ENCODE measurements around the gene DNM2.

Gene DNM2

DNA sequence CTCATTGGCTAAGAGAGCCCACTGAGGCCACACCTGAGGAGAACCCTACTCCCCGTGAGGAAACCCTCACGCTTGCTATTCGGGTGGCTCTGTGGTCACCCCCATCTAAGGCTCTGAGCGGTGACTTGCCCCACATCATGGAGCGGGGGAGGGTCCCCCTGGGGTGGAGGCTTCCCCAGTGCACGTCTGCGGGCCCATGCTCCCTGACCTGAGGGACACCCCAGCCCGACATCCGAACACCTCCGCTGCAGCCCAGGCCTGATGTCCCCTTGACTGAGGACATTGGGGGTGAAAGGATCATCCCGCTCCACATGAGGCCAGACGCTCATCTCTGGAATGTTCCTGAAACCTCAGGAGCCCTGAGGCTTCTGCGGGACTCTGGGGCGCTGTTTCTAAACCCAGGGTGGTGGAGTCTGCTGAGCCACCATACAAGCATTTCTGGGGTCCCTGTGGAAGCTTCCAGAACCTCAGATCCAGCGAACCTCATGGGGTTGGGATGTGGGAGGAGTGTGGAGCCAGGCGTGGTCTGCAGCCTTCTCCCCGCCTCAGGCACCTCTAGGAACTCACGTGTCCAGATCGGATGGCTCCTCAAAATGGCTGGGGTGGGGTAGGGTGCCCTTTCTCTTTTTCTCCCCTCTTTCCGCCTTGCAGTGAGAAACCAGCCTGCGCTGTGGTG lies 98.2 kb downstream of the DNM2 start:
- no peak for DNase-seq (ENCODE audit: low spot score)

DNA sequence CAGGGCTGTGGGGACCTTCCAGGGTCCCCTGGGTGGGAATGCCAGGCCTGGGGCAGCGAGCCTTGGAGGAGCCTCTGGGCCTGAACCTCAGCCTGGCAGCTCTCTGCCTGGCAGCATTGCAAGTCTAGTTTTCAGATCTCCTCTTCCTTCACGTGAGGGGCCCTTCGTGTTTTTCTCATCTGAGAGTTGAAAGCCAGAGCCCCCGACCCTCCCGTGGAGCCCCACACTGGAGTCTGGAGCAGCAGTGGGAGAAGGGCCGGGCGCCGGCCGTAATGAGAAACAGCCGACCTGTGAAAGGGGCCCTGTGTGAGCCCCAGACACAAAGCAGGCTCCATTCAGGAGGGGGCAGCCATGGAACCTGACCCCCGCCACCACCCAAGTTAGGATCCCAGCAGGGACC lies 98.8 kb downstream of the DNM2 start:
- no peak for DNase-seq (ENCODE audit: low spot score)

DNA sequence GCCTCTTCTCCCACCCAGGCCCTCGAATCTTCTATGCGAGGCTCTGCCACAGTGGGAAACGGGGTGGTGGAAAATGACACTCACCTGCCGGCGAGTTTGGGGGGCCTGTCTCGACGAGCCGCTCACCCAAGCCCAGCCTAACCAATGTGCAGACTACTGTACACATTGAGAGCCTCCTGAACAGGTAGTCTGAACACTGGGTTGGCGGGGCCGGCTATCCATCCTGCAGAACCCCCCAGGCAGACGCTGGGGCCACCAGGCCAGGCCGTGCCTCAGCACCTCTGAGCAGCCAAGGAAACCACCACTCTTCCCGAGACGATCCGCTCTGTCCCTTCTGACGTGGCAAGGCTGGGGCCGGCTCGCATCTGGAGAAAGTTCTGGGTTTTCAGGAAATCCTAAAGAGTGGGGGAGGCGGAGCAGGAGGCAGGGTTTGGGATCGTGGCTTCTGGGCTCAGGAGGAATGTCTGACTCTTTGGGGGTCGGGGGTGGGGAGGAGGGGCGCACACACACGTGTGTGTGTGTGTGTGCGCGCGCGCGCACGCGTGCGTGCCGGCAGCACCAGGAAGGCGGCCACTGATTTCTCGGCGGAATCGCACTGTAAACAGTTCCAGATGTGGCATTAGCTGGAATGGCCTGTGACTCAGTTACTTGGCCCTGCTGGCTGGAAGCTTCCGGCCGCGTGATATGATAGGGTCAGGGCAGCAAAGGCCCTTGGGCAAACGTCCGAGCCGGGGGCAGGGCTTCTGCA lies 99.6 kb downstream of the DNM2 start:
- DNase-seq (ENCODE audit: low spot score), result no peak

DNA sequence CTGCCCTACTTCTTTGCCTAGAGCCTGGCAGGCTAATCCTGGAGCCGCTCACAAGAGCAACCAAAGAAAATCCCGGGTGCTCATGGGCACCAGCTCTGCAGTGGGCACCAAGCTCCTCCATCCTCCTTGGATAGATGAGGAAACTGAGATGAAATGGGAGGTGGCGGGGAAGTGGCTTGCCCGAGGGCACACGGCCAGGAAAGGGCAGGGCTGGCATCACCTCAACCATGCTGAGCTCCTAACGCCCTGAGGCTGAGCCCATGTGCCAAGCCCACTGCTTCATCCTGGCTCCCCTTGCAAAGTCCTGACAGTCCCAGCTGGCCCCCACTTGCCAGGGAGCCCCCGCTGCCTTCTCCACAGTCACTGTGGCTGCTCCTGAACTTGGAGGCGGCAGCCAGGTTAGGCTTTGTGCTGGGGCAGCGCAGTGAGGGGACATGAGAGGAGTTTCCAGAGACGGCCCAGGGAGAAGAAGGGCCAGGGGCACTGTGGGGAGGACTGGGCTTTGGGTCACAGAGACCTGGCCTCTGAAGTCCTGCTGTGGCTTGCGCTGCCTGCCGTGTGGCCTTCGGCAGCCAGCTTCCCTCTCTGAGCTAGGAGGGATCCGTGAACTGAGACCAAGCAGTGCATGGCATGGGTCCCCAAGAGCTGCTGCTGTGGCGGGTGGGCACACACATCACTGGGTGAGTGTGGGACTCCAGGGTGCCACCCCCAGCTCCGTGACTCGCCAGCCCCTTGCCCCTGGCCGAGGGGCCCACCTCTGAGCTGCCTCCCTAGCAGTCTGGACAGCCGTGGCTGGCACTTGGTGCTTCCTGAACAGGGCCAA lies 100.6 kb downstream of the DNM2 start:
- DNase-seq (ENCODE audit: low spot score), result no peak

DNA sequence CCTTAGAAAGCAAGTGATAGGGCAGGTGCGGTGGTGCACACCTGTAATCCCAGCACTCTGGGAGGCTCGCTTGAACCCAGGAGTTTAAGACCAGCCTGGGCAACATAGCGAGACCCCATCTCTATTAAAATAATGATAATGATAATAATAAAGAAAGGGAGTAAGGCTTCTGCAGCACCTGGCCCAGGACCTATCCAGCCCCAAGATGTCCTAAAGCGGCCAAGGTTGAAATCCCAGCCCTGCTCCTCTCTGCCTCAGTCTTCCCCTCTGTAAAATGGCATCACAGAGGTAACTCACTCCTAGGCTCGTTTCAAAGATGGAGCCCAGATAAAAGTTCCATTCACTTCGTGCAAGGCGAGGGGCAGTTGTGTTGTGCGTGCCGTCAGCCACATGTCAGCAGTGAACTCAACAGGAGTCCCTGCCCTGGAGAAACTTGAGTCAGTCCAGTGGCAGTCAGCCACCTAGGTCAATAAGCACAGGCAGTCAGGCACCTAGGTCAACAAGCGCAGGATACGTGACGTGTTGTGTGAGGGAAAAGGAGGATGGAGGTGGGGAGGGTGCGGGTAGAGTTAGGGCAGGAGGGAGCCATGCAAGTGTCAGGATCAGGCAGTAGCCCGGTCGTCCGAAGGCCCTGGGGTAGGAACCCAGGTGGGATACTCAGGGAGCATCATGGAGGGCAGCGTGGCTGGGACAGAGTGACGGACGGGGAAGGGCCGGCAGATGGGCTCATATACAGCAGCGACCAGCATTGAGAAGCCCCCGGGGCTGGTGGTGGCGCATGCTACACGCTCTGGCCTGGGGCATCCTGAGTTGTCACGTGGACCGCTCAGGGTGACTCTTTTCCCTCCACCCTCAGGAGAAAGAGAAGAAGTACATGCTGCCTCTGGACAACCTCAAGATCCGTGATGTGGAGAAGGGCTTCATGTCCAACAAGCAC lies 101.5 kb downstream of the DNM2 start:
- no peak for DNase-seq (ENCODE audit: low spot score)

DNA sequence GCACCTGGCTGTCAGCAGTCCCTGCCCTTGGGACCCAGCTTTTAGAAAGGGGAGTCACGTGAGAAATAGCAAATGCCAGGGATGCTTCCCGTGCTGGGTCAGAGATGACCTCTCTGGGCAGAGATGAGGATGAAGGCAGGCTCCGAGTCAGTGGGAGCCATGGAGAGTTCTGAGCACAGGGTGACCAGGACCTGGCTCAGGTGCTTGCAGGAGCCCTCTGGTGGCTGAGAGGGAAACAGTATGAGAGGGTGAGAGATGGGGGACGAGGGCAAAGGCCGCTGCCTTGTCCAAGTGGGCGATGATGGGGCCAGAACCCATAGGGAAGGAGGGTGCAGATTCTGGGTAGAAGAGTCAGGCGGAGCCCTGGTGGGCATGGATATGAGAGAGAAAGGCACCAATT lies 102.3 kb downstream of the DNM2 start:
- no peak for DNase-seq (ENCODE audit: low spot score)

DNA sequence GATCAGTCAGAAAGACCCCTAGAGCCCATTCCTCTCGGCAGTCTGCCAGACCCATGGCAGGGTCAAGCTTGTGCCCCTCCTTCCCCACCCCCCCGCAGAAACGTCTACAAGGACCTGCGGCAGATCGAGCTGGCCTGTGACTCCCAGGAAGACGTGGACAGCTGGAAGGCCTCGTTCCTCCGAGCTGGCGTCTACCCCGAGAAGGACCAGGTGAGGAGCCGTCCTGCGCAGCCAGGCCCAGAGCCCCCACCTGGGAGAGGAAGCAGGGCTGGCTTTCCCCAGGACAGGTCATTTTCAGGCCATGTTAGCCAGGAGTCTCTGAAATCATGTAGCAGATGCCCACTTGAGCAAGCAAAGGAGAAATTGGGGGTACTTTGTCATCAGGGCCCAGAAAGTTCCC lies 105.8 kb downstream of the DNM2 start:
- DNase-seq (ENCODE audit: low spot score), result no peak

DNA sequence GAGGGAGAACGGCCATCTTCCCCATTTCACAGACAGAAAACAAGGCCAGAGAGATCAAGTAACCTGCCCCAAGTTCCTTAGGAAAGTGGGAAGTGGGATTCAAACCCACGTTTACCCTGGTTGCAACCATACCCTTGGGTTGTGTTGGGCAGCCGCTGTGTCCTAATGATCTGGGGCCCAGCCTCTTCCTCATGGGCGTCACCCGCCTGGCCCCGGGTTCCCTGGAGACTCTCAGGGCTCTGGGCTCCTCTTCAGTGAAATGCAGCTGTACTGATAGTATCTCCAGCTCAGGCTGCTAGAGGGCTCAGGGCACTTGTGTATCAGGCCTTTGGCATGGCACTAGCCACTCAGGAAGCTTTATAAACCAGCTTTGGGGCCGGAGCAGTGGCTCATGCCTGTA lies 108.4 kb downstream of the DNM2 start:
- no peak for DNase-seq (ENCODE audit: low spot score)

DNA sequence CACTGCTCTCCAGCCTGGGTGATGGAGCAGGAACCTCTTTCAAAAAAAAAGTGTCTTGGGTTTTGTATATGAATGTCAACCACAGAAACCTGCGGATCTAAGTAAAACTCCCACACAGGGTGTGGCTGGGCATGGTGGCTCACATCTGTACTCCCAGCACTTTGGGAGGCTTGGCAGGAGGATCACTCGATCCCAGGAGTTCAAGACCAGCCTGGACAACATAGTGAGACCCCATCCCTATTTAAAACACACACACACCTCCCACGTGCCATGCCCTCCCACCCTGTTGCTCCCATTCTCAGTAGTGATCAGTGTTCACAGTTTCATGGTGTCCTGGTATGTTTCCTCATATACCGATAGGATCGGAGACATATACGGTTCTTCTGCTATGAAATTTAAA lies 109.0 kb downstream of the DNM2 start:
- no peak for DNase-seq (ENCODE audit: low spot score)

DNA sequence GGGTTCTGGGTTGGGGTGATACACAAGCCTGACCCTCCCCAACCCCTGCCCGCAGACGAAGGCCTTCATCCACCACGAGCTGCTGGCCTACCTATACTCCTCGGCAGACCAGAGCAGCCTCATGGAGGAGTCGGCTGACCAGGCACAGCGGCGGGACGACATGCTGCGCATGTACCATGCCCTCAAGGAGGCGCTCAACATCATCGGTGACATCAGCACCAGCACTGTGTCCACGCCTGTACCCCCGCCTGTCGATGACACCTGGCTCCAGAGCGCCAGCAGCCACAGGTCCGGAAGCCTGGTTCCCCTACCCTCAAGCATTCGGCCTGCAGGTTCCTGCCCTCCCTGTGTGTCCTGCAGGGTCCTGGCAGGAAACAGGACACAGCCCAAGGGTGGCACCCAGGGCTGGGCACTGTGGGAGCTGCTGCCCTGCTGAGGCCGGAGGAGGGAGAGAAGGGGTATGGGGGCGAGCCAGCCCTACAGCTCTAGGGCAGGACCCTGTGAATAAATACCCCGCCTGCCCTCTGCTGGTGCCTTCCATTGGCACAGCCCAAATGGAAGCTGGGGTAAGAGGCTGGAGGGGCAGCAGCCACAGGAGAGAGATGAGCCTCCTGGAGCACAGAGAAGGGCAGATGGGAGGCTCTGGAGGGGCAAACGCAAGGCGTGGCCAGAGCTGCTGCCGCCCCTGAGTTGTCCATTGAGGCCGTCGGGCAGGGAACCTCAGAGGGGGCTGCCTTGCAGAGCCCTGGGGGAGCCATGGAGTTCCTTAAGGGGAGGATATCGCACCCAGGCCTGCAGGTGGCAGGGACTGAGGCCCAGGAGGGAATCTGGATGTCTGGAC lies 111.3 kb downstream of the DNM2 start:
- DNase-seq (ENCODE audit: low spot score), result no peak

DNA sequence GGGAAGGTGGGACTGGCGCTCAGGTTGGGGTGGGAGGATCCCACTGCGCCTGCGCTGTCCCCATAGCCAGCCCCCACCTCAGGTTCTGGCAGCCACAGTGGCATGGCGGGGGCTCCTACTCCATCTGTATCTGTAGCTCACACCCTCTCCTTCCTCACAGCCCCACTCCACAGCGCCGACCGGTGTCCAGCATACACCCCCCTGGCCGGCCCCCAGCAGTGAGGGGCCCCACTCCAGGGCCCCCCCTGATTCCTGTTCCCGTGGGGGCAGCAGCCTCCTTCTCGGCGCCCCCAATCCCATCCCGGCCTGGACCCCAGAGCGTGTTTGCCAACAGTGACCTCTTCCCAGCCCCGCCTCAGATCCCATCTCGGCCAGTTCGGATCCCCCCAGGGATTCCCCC lies 112.1 kb downstream of the DNM2 start:
- no peak for DNase-seq (ENCODE audit: low spot score)

DNA sequence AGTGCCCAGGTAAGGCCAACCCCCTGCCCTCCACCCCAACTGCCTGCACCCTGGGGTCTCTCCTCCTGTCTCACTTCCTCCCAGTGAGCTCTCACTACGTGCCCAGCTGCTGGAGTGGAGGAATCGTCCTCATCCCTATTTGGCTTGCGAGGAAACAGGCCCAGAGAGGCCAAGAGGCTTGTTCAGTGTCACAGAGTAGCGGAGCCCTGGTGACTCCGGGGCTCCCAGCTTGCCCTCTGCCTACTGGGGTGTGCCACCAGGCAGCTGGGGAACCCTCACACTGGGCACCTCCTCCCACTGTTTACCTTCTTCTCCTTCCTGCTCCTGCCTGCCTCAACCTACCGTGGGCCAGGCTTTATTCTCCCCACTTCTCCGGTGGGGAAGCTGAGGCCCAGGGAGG lies 112.5 kb downstream of the DNM2 start:
- no peak for DNase-seq (ENCODE audit: low spot score)

DNA sequence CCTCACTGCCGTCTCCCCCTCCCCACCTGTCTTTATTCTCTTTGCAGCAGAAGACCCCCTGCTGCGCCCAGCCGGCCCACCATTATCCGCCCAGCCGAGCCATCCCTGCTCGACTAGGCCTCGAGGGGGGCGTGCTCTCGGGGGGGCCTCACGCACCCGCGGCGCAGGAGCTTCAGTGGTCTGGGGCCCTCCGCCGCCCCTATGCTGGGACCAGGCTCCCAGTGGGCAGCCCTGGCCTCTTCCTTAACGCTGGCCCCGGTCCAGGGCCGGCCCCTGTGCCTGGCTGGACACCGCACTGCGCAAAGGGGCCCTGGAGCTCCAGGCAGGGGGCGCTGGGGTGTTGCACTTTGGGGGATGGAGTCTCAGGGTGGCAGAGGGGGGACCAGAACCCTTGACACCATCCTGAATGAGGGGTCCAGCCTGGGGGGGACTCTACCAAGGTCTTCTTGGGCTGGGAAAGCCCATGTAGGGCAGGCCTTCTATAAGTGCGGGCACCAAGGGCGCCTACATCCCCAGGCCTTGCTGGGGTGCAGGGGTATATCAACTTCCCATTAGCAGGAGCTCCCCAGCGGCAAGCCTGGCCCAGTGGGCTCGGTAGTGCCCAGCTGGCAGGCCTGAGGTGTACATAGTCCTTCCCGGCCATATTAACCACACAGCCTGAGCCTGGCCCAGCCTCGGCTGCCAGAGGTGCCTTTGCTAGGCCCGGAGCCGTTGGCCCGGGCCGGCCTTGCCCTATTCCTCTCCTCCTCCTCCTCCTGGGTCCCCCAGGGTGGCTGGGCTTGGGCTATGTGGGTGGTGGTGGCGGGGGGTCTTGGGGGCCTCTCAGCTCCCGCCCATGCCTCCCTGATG lies 113.3 kb downstream of the DNM2 start:
- no peak for DNase-seq (ENCODE audit: low spot score)

DNA sequence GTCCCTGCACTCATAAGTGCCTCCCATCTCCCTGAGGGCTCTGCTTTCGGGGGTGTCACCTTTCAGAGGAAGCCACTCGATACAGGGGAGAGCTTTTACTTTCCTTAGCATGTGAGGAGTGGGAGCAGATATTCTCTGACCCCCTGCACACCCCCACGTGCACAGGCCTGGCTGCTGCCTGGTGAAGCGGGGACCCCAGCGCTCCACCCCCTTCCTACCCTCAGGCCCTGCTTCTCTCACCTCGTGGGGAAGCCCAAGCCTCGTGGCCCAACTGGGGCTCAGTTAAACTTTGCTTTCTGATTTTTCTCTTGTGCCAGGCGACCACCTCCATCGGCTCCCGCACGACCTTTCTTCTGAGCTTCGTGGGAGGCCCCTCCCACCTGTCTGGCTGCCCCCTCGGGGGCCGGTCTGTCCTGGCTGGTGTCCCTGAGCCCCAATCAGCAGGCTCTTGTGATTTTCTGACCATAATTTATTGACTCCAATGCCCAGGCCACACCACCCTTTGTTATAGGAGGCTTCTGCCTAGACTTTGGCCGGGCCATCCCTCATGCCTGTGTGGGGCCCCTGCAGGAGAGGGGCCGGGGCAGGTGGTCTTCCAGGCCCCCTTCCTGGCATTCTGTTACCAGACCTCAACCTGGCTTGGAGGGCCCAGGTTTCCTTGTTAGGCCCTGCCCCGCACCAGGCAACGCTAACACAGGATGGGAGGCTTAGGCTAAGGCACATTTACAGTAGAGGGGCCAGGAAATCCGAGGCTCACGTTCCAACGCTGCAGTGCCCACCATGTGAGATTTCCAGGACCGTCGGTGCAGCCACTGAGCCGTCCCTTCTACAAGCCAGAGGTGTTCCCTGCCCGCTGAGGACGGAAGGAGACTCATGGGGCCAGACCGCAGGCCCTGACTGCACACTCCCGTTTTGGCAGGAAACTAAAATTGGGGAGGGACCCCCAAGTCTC lies 114.4 kb downstream of the DNM2 start:
- no peak for DNase-seq (ENCODE audit: low spot score)

DNA sequence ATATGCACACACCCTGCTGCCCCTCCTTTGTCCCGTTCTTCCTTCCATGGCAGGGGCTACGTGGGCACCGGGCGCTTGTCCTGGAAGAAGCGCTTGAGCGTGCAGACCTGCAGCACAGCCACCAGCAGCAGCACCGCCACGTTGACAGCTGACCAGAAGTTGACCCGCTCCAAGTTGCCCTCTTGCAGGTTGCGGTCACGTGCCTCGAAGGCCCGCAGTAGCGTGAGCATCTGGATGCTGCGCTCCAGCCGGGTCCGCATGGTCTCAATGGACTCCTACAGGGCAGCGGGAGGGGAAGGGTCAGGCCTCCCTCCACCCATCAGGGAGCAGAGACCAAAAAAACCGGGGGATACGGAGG lies 115.0 kb downstream of the DNM2 start:
- DNase-seq (ENCODE audit: low spot score), result no peak

DNA sequence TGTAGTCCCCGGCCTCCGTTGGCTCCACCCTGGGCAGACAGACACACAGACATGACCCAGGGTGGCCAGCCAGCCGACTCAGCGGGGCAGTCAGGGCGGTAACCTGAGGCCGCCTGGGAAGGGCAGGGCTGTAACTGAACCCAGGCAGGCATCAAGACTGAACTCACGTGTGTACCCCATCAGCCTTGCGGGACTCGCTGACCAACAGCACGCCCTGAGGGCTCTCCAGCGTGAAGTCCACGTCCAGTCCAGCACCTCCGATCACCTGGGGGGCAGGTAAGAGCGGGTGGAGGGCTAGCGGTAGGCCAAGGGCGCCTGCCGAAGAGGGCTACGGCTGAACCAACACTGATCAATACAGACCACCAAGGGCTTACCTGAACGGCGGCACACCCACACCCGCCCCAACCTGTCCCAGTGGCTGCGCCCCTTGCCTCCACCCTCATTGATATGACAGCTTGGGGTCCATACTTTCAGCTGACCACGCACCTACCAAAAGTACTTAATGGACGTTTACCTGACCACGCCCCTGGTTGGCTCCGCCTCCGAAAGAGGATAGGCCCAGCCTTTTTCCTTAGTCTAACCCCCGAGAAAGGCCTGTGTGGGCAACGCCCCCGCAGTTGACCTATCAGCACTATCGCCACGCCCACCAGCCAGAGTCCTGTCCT lies 117.3 kb downstream of the DNM2 start:
- DNase-seq (ENCODE audit: low spot score), result no peak

DNA sequence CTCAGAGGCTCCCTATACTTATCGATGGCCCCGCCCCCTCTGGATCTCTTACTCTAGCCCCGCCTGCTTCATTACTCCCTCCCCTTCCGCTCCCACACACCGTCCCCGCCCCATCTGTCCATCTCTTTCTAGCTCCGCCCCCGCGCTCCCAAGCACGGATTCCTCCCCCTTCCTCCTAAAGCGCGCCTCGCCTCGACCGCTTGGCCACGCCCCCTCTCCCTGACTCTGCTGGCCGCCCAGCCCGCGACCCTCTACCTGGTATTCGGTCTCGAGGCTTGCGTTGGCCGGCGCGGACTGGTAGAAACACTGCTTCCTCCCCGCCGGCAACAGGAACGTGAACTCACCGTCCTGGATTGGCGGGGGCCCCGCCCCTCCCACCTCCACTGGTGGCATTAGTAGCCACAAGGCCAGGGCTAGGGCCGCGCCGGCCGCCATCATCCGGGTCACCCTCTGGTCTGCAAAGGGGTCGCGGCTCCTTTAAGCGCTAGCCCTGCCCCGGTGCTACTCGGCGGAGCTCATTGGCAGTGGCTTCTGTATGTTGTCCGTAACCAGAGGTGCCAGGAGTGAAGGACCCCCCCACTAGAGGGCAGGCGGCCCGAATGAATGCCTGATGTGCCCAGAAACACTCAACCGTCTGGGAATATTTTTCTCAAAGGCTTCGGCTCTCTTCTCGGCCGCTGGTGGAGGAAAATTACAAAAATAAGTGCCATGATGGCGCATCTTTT lies 118.0 kb downstream of the DNM2 start, which contains the start of gene TMED1:
TSS of gene TMED1 (minus strand) at position 459 of the 725 bp plus-strand sequence. CDS start at position 438, 21 bp downstream.
- peak; percentile 97 for DNase-seq (ENCODE audit: low spot score)

All from germinal center (tissue), 1 donor.